ENCODE measurements around the gene NEDD9.

Gene NEDD9

DNA sequence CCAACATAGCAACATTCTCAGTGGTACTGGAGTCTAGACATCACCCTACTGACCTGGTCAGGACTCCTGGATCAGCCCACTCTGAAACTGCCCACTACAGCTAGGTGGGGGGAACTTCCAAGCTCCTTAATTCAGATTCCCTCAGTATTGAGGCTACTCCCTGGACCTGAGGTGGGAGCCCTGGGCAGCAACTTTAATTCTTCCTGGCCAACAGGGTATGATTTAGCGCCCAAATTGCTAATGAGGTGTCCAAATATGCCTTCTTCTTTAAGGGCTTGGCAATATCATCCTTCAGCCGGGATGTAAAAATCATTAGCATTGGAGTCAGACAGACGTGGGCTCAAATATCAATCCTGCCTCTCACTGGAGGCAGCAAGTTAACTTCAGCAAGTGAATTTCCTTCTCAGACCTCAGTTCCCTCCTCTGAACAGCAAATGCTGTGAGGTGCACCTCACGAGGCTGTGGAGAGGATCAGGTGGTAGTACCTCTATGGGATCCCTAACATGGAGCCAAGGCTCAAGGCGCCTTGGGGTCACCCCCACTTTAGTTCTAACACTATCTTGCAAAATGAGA lies 27.6 kb downstream of the NEDD9 start:
- H3K4me3 ChIP-seq (ENCODE audit: low read depth, low read length): no peak overlapping the region
- no peak for DNase-seq (ENCODE audit: low read depth)
- TF ChIP-seq POLR2A (IDR thresholded peaks at IDR 0.05; ENCODE audit: extremely low read depth, insufficient read length) (no peak), CTCF (IDR thresholded peaks at IDR 0.05; ENCODE audit: low read depth, low read length) (no peak), MYC (IDR thresholded peaks at IDR 0.05; ENCODE audit: low read depth, low read length) (no peak)
- TF ChIP-seq, protein P1, sequence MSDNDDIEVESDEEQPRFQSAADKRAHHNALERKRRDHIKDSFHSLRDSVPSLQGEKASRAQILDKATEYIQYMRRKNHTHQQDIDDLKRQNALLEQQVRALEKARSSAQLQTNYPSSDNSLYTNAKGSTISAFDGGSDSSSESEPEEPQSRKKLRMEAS (IDR thresholded peaks at IDR 0.05; ENCODE audit: low read depth, low read length): no peak

DNA sequence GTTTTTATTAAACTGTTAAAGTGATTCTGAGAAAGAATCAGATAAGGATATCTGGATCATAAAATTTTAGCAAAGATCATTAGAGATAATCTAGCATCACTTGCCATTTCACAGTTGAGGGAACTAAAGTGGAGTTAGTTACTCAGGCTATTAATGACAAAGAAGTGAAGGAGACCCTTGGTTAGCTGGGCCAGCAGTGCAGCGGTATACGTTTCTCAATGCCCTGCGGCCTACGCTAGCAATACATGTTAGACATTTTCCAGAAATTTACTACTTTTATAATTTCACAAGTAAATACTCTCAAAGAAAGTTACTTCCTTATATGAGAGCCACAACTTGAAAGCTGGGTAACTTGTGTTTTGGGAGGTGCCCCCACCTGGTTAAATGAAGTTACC lies 28.5 kb downstream of the NEDD9 start:
- no peak overlapping the region for H3K4me3 ChIP-seq (ENCODE audit: low read depth, low read length)
- TF ChIP-seq POLR2A (IDR thresholded peaks at IDR 0.05; ENCODE audit: extremely low read depth, insufficient read length) (no peak), CTCF (IDR thresholded peaks at IDR 0.05; ENCODE audit: low read depth, low read length) (no peak), MYC (IDR thresholded peaks at IDR 0.05; ENCODE audit: low read depth, low read length) (no peak)
- TF ChIP-seq, protein P1 (IDR thresholded peaks at IDR 0.05; ENCODE audit: low read depth, low read length): no peak
- DNase-seq (ENCODE audit: low read depth): no peak

- no peak for DNase-seq (ENCODE audit: low read depth)
- H3K4me3 ChIP-seq (ENCODE audit: low read depth, low read length): no peak overlapping the region
- TF ChIP-seq CTCF (IDR thresholded peaks at IDR 0.05; ENCODE audit: low read depth, low read length): no peak
- no peak for TF ChIP-seq POLR2A (IDR thresholded peaks at IDR 0.05; ENCODE audit: extremely low read depth, insufficient read length)
- no peak for TF ChIP-seq MYC (IDR thresholded peaks at IDR 0.05; ENCODE audit: low read depth, low read length)
- TF ChIP-seq, protein P1 (IDR thresholded peaks at IDR 0.05; ENCODE audit: low read depth, low read length): no peak
These were observed 29.0 kb downstream of the NEDD9 start for GRCh38 chr6:11203306-11204004.

DNA sequence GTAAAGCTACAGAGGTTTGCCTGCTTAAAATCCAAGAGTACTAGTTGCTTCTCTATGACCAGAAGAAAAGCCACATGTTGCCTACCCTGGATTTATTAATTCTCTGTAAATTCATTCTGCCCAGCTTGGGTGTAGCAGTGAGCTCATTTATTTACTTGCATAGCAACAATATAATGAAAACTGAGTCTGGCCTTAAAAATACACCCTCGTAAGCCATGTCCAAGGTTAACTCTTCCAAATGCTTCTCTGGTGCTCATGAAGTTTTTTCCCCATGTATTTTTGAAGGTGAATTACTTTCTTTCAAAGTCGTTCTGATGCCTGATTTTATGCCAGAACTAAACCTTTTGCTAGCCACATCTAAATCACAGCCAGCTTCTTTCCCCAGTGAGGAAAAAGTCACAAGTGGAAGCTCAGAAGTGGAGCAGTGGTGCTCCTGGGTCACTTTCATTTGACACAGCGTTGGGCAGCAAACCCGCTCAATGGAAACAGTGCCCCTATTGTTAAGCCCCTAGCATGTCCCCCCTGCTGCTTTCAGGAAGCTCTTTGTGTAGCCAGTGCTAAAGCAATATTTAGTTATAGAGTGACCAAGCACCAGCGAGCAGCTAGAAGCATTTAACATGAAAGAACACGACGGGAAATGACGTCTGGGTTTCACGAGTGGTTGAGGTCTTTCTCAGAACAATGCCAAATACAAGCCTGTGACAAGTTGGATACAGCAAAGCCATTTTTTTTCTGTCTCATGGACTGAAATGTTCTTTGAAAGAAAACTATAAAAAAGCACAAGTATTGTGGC lies 29.8 kb downstream of the NEDD9 start:
- TF ChIP-seq, protein P1 (IDR thresholded peaks at IDR 0.05; ENCODE audit: low read depth, low read length): no peak
- no peak for TF ChIP-seq POLR2A (IDR thresholded peaks at IDR 0.05; ENCODE audit: extremely low read depth, insufficient read length)
- TF ChIP-seq CTCF (IDR thresholded peaks at IDR 0.05; ENCODE audit: low read depth, low read length): no peak
- no peak for TF ChIP-seq MYC (IDR thresholded peaks at IDR 0.05; ENCODE audit: low read depth, low read length)
- DNase-seq (ENCODE audit: low read depth): no peak
- no peak overlapping the region for H3K4me3 ChIP-seq (ENCODE audit: low read depth, low read length)

GRCh38 chr6:11201772-11202512 lies 30.5 kb downstream of the NEDD9 start:
- no peak overlapping the region for H3K4me3 ChIP-seq (ENCODE audit: low read depth, low read length)
- TF ChIP-seq, protein P1 (IDR thresholded peaks at IDR 0.05; ENCODE audit: low read depth, low read length): no peak
- TF ChIP-seq POLR2A (IDR thresholded peaks at IDR 0.05; ENCODE audit: extremely low read depth, insufficient read length) (no peak), MYC (IDR thresholded peaks at IDR 0.05; ENCODE audit: low read depth, low read length) (no peak), CTCF (IDR thresholded peaks at IDR 0.05; ENCODE audit: low read depth, low read length) (no peak)
- no peak for DNase-seq (ENCODE audit: low read depth)

Data from NB4 (cell line).